Measurements from ENCODE around the gene PARP1. TPM values are rescaled to one million over a fixed set of nuclear protein-coding genes. Genes with fewer than 3 reads are reported as not detected.

PARP1 gene
- total RNA-seq, 1 experiment from 2014 or later: 376 TPM

- no peak for TF ChIP-seq AFF4 (CRISPR knock-in tag; IDR thresholded peaks at IDR 0.05; ENCODE audit: borderline replicate concordance)
- TF ChIP-seq USF2 (CRISPR knock-in tag; IDR thresholded peaks at IDR 0.05): no peak
- no peak for TF ChIP-seq FOXP4 (CRISPR knock-in tag; IDR thresholded peaks at IDR 0.05)
- TF ChIP-seq USF1 (CRISPR knock-in tag; IDR thresholded peaks at IDR 0.05): no peak
- TF ChIP-seq ZNF416 (CRISPR knock-in tag; IDR thresholded peaks at IDR 0.05): no peak
- no peak for TF ChIP-seq NR3C1 (CRISPR knock-in tag; conservative IDR thresholded peaks at IDR 0.05; ENCODE audit: low read depth)
- no peak for TF ChIP-seq AR (CRISPR knock-in tag; IDR thresholded peaks at IDR 0.05)
Observed at GRCh38 chr1:226353698-226354525, 54.0 kb downstream of the PARP1 start (continued).

GRCh38 chr1:226351709-226352108 is 56.2 kb downstream of the PARP1 start:
- Mint-ChIP-seq H3K27ac (no peak overlapping the region), H3K4me3 (no peak overlapping the region), H3K36me3 (peaks cover 4% of the 10 kb centered on the region), H3K27me3 (ENCODE audit: low read depth) (no peaks in the 10 kb centered on the region), H3K4me1 (peaks cover 12% of the 10 kb centered on the region), H3K9me3 (no peaks in the 10 kb centered on the region)
- TF ChIP-seq RORB (CRISPR knock-in tag; IDR thresholded peaks at IDR 0.05): no peak
- TF ChIP-seq SMAD4 (CRISPR knock-in tag; IDR thresholded peaks at IDR 0.05): no peak
- TF ChIP-seq ZNF138 (CRISPR knock-in tag; conservative IDR thresholded peaks at IDR 0.05): no peak
- no peak for TF ChIP-seq SOX15 (CRISPR knock-in tag; IDR thresholded peaks at IDR 0.05)
- TF ChIP-seq MYBL2 (CRISPR knock-in tag; IDR thresholded peaks at IDR 0.05): no peak
- no peak for TF ChIP-seq FOXK1 (CRISPR knock-in tag; IDR thresholded peaks at IDR 0.05)
- TF ChIP-seq IRF1 (CRISPR knock-in tag; IDR thresholded peaks at IDR 0.05): no peak
- no peak for TF ChIP-seq GABPB1 (CRISPR knock-in tag; IDR thresholded peaks at IDR 0.05)
- no peak for TF ChIP-seq ZSCAN18 (CRISPR knock-in tag; IDR thresholded peaks at IDR 0.05)
- no peak for TF ChIP-seq EMX1 (CRISPR knock-in tag; IDR thresholded peaks at IDR 0.05)
- DNase-seq (ENCODE audit: low spot score) (no peak), ATAC-seq (peak; percentile 34; the same call in 1 of the 2 replicates)
- ChIA-PET POLR2A (interaction anchor here (0.6 kb wide), 1 partner anchor 278 kb away, joined by 3 read pairs; no protein-coding TSS in a partner anchor), CTCF (interaction anchor here (2.0 kb wide), 1 partner anchor 226 kb away, joined by 6 read pairs; no protein-coding TSS in a partner anchor)

Data from WTC11 (cell line).